ENCODE data around the gene EXOC3L4.

DNA sequence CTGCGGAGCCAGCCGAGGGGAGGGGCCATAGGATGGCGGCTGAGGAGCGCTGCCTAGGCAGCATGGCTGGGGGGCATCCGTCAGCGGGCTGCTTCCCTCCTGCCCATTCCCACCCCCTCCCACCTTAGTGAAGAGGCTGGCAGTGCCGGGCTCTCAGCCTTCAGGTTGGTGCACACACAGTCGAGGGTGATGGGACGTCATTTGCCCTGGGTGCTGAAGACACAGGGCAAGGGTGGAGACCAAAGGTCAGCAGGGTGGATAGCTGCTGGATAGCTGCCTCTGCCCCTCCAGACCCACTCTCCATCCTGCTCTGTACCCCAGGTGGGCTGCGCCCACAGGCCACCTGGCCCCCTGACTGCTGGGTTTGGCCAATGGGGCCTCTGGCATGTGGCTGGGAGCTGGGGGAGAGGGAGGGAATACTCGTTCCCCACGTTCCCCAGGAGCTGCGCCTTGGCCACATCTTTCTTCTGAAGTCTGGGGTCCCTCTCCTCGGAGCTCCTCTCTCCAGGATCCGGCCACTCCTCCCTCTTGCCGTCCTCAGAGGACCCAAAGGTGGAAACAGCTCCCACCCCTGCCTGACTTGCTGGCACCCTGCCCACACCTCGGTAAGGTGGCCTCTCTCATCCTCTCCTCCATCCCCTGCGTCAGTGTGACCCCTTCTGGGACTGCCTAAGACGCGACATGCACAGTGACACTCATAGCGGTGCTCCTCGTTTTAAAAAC, 26.0 kb upstream of the EXOC3L4 start:
- TF ChIP-seq CTCF (IDR thresholded peaks at IDR 0.05) (no peak), POLR2A (IDR thresholded peaks at IDR 0.05) (no peak)

Data from right lobe of liver (tissue), 4 donors.